ENCODE measurements around the gene FCHSD1. TPM values are rescaled to one million over a fixed set of nuclear protein-coding genes. Genes with fewer than 3 reads are reported as not detected.

The FCHSD1 gene
- total and polyA plus RNA-seq, 2 experiments from 2014 or later, result 18.0 to 27.4 TPM

GRCh38 chr5:141668601-141669265 lies 17.5 kb upstream of the FCHSD1 start:
- no peaks in the 10 kb centered on the region for H3K36me3 ChIP-seq (replicated peaks; ENCODE audit: insufficient read depth, low read depth)
- no peak overlapping the region for H3K4me2 ChIP-seq
- H2AFZ ChIP-seq, result no peak overlapping the region
- H3K27me3 ChIP-seq, result no peaks in the 10 kb centered on the region
- no peaks in the 10 kb centered on the region for H3K4me1 ChIP-seq (ENCODE audit: insufficient read depth)
- no peaks in the 10 kb centered on the region for H3K9me3 ChIP-seq (ENCODE audit: low read depth)
- H3K4me3 ChIP-seq, result no peak overlapping the region
- no peaks in the 10 kb centered on the region for H3K9me2 ChIP-seq (replicated peaks; ENCODE audit: insufficient read depth)
- H3K27ac ChIP-seq, result no peak overlapping the region
- no peaks in the 10 kb centered on the region for H3K79me2 ChIP-seq
- no peaks in the 10 kb centered on the region for H4K20me1 ChIP-seq (ENCODE audit: insufficient read depth, poor library complexity, severe bottlenecking)
- 89% methylated on average over 8 of the region's 8 CpGs for WGBS (ENCODE audit: low lambda C conversion rate, missing lambda C conversion rate)
- no peak for DNase-seq (ENCODE audit: low spot score)
- TF ChIP-seq EZH2 (IDR thresholded peaks at IDR 0.05; ENCODE audit: borderline replicate concordance), result no peak
- no peak for TF ChIP-seq EZH2phosphoT487 (IDR thresholded peaks at IDR 0.05; ENCODE audit: low read depth, severe bottlenecking, unreplicated experiment)
- TF ChIP-seq CTCF (IDR thresholded peaks at IDR 0.05; ENCODE audit: poor library complexity), result no peak

- H2AFZ ChIP-seq, result no peak overlapping the region
- no peaks in the 10 kb centered on the region for H3K27me3 ChIP-seq
- H3K9me2 ChIP-seq (replicated peaks; ENCODE audit: insufficient read depth), result no peaks in the 10 kb centered on the region
- no peaks in the 10 kb centered on the region for H4K20me1 ChIP-seq (ENCODE audit: insufficient read depth, poor library complexity, severe bottlenecking)
- H3K27ac ChIP-seq, result no peak overlapping the region
- WGBS (ENCODE audit: low lambda C conversion rate, missing lambda C conversion rate), result 95% methylated on average over 17 of the region's 18 CpGs
- no peak overlapping the region for H3K4me3 ChIP-seq
- no peaks in the 10 kb centered on the region for H3K36me3 ChIP-seq (replicated peaks; ENCODE audit: insufficient read depth, low read depth)
- TF ChIP-seq EZH2phosphoT487 (IDR thresholded peaks at IDR 0.05; ENCODE audit: low read depth, severe bottlenecking, unreplicated experiment) (no peak), EZH2 (IDR thresholded peaks at IDR 0.05; ENCODE audit: borderline replicate concordance) (no peak), CTCF (IDR thresholded peaks at IDR 0.05; ENCODE audit: poor library complexity) (no peak)
- H3K4me2 ChIP-seq, result no peak overlapping the region
- no peaks in the 10 kb centered on the region for H3K9me3 ChIP-seq (ENCODE audit: low read depth)
- DNase-seq (ENCODE audit: low spot score), result no peak
- H3K4me1 ChIP-seq (ENCODE audit: insufficient read depth), result no peaks in the 10 kb centered on the region
- no peaks in the 10 kb centered on the region for H3K79me2 ChIP-seq
Measured at GRCh38 chr5:141665995-141666940, 15.1 kb upstream of the FCHSD1 start.

- Histone ChIP-seq H3K4me2 (no peak overlapping the region), H4K20me1 (ENCODE audit: insufficient read depth, poor library complexity, severe bottlenecking) (no peaks in the 10 kb centered on the region), H3K79me2 (no peaks in the 10 kb centered on the region), H3K4me3 (no peak overlapping the region), H3K27ac (no peak overlapping the region), H3K36me3 (replicated peaks; ENCODE audit: insufficient read depth, low read depth) (no peaks in the 10 kb centered on the region), H3K9me3 (ENCODE audit: low read depth) (no peaks in the 10 kb centered on the region), H3K4me1 (ENCODE audit: insufficient read depth) (no peaks in the 10 kb centered on the region), H2AFZ (no peak overlapping the region), H3K9me2 (replicated peaks; ENCODE audit: insufficient read depth) (no peaks in the 10 kb centered on the region), H3K27me3 (no peaks in the 10 kb centered on the region)
- 47% methylated on average over 12 of the region's 13 CpGs for WGBS (ENCODE audit: low lambda C conversion rate, missing lambda C conversion rate)
- TF ChIP-seq EZH2 (IDR thresholded peaks at IDR 0.05; ENCODE audit: borderline replicate concordance) (no peak), EZH2phosphoT487 (IDR thresholded peaks at IDR 0.05; ENCODE audit: low read depth, severe bottlenecking, unreplicated experiment) (no peak), CTCF (IDR thresholded peaks at IDR 0.05; ENCODE audit: poor library complexity) (peak; percentile 83)
- DNase-seq (ENCODE audit: low spot score), result peak; percentile 80
Measured at GRCh38 chr5:141664733-141665461, 13.7 kb upstream of the FCHSD1 start.
